IPS DF 19.7 (cell line): Measurements from ENCODE around the gene CCND1.

Source experiments
- DNase-seq: peaks from one replicate; pipeline ENCODE4 v3.0.0-alpha.2; 2013; ENCODE audit warnings: low read depth, low spot score

The CCND1 gene

DNA sequence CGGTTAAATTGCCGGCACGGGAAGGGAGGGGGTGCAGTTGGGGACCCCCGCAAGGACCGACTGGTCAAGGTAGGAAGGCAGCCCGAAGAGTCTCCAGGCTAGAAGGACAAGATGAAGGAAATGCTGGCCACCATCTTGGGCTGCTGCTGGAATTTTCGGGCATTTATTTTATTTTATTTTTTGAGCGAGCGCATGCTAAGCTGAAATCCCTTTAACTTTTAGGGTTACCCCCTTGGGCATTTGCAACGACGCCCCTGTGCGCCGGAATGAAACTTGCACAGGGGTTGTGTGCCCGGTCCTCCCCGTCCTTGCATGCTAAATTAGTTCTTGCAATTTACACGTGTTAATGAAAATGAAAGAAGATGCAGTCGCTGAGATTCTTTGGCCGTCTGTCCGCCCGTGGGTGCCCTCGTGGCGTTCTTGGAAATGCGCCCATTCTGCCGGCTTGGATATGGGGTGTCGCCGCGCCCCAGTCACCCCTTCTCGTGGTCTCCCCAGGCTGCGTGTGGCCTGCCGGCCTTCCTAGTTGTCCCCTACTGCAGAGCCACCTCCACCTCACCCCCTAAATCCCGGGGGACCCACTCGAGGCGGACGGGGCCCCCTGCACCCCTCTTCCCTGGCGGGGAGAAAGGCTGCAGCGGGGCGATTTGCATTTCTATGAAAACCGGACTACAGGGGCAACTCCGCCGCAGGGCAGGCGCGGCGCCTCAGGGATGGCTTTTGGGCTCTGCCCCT lies 529 bp upstream of the CCND1 start:
- no peak for DNase-seq

DNA sequence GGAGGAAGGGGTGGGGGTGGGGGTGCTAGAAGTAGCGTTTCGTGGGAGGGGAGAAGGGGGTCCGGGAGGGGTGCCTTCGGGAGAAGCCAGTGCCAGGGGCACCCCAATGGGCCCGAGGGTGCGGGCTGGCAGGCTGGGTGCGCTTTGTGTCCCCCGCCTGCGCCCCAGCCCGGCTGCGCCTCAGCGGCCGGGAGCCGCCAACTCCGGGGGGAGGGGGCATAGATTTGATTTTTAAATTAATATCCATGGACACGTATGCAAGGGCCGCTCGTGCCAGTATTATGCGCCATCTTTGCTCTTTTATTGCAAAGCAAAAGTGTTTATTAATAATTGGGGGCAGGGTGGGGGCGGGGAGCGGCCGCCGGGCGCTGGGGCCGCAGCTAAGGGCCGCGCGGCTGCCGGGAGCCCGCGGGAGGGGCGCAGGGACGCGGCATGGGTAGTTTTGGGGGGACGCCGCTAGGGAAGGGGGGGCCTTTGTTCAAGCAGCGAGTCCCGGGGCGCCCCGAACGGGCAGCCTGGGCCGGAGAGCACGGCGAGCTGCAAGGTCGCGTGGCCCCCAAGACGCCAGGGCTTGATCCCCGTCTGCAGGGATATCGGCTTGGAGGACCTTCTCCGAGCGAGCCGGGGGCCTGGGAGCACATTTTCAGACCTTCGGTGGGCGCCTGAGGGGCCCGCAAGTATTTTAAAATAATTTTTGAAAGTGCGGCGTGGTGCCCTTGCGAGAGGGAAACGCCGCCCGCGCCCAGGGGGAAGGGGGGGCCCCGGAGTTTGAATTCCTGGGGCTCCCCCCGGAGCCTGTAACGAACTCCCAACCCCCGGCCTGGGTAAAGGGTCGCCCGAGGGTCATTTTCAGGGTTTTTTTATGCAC lies 959 bp downstream of the CCND1 start:
- no peak for DNase-seq

DNA sequence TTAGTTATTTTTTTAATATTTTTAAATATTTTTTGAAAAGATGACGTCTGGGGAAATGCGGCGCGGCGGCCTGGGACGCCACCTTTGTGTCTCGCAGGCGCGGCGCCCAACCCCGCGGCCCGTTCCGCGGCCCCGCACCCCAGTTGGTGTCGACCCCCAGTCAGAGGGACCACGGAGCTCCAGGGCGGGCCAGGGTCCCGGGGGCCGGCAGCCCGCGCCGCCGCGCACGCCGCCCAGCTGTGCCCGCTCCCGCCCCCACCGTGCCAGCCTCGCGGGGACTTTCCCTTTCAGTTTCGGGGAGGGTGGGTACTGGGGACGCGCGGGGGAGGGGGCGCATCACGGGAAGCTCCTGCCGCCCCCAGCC lies 1.6 kb downstream of the CCND1 start:
- no peak for DNase-seq

DNA sequence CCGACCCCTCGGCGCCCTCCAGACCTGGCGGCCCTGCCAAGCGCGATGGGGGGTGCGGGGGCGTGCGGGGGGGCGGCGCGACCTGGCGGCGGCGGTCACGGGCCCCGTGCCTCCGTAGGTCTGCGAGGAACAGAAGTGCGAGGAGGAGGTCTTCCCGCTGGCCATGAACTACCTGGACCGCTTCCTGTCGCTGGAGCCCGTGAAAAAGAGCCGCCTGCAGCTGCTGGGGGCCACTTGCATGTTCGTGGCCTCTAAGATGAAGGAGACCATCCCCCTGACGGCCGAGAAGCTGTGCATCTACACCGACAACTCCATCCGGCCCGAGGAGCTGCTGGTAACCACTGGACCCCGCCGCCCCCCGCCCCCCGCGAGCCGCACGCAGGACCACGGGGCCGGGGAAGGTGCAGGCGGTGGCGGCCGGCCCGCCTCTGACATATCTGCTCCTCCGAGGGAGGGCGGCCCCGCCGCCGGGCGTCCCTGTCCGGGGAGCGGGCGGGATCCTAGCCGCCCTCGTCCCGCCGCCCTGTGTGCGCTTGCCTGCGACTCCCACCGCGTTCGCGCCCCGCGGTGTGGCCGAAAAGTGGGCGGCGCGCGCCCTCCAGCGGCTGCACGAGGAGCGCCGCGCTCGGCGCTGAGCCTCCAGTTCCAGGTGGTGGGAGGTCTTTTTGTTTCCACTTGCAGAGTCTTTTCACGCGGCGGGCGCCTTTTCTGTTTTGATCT lies 2.1 kb downstream of the CCND1 start:
- DNase-seq: no peak

DNA sequence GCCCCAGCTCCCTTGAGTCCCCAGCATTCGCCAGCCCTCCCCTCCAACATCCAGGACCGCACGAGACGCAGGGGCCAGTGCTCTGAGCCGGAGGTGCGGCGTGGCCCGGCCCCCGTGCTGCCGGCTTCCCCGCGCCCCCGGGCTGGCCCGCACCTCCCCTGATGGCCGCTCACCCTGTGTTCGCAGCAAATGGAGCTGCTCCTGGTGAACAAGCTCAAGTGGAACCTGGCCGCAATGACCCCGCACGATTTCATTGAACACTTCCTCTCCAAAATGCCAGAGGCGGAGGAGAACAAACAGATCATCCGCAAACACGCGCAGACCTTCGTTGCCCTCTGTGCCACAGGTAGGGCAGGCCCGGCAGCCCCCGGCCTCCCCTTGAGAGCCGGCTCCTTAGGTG lies 2.7 kb downstream of the CCND1 start:
- no peak for DNase-seq

DNA sequence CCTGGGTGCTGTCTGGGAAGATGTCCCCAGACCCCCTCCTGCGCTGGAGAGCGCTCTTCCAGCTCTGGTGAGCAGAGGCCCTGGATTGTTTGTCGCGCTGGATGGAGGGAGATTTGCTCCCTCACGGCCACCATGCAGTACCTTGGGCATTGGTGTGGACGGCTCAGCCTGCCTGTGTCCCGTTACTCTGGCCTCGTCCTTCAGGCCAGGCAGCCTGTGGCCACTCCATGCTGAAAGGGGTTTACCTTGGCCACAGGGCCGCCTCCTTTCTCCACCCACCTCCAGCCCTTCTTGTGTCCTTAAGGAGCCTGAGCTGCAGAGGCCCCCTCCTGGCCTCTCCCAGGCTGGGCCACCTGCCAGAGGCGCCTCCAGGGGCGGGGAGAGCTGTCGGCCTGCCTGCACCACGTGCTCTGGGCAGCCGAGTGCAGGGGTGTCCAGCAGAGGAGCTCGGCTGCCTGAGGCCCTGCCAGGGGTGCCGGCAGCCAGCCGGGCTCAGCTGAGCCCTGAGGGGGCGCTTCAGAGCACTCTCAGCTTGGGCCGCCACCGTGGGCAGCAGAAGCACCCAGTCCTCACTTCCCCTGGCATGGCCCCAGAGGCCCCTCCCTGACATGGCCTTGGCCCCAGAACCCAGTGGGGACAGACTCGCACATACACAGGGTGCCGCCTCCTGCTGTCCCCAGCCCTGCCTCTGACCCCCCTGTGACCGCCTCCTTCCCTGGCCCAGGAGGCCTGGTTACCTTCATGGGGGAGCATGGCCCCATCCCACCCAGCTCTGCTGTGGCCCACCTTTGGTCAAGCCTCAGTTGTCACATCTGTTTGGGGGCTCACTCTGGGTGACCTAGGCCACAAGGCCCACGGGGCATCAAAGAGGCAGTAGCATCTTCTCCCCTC lies 3.4 kb downstream of the CCND1 start:
- no peak for DNase-seq

DNA sequence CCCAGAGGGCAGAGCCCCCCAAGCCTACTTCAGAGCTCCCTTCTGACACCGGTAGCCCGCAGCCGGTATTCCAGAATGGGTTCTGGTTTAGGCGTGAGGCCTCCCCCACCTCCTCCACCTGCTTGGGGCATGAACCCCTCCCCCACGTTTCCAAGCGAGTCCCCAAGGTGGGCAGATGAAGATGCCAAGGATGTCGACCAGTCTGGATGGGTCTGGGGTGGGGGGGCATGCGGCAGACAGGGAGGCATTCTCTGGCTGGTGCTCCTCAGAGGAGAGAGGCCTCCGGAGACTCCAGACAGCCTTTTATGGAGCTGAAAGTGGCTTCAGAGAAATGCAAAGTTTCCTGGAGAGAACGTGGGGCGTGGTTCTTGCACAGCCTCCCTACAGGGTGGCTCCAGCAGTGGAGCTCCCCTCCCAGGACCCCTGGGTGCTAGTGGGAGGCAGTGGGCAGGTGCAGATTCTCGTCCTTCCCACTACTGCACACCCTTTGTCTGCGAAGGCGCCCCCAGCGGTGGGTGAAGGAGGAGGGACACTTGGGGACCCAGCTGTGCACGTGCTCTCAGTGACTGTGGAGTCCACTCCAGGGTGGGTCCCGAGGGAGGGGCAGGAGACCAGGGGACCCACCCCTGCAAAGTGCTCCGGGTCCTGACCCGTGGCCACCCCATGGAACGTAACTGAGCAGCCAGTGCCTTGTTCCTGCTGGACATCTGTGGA lies 4.2 kb downstream of the CCND1 start:
- no peak for DNase-seq

DNA sequence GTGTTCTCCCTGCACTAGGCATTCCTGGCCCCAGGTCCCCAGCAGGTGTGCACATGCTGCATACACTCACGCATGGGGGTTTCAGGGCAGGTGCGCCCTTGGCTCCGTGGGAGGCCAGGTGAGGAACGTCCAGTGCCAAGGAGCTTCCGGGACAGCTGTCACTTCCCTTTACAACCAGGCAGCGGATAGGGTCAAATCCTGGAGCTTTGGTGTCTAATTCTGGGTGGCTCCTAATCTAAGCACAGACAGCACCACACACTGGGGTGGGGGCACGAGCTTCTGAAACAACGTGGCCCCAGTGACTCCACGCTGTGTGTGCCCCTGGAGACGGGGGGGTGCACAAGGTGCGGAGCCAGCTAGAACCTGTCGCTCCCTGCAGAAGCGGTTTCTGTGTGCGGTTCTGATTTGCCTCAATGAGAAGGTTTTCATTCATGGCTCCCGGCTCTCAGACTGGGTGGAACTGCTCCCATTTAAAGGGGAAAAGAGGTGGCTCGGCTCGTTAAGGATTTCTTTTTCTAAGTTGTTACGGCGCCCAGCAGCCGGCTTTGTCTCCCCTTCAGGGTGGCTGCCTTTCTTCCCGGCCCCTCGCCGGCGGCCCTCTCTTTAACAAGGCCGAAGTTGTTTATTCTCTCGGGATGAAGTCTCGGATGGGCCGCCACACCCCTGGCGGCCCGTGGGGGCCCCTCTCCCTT lies 5.0 kb downstream of the CCND1 start:
- DNase-seq: no peak

DNA sequence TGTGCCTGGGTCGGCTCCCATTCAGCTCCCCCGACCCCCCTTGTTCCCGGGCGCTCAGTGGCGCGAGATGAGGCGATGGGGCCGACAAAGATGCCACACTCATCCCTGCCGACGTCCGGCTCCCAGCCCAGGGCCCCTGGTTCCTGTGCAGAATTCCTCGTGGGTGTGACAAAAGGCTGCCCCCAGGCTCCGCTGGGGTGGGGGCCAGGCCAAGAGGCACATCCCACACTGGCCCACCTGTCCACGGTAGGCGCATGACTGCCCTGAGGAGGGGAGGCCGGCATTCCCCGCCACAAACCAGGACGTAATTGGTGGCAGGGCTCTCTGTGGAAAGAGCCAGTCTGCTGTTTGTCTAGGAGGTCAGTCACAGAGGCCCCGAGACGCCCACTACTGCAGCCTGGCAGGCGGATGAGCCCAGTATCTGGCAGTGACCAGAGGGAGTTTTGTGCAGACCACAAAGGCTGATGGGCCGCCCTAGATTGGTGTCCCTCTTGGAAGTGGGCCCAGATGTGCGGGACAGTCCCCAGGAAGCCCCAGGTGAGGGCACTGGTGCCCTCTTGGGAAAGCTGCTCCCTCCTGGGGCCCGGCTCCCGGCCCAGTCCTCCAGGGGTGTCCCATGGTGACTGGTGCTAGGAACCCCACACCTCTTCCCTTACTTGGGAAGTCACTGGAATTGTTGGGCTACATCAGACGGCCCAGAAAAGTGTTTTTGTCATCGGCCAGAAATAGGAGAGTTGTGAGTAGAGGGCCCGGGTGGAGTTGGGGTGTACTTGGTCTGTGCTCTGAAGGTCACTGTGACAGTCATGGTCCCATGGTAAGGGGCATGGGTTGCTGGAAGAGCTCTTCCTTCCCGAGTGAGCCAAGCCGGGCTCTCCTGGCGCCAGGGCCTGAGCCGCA lies 5.8 kb downstream of the CCND1 start:
- no peak for DNase-seq

DNA sequence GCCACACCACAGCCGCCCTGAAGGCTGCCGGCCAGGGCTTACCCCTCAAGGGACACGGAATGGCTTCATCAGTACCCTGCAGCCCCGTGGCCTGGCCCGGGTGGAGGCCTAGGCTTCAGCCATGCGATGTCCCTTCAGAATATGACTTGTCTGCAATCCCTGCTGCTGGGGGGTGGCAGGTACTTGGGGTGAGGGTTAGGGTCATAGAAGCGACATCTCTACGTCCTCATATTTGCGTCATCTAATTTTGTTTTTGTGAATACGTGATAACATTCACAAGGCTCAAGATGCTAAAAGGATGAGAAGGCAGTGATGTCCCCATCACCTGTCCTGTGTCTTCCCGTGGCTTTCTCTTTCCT lies 6.4 kb downstream of the CCND1 start:
- no peak for DNase-seq

DNA sequence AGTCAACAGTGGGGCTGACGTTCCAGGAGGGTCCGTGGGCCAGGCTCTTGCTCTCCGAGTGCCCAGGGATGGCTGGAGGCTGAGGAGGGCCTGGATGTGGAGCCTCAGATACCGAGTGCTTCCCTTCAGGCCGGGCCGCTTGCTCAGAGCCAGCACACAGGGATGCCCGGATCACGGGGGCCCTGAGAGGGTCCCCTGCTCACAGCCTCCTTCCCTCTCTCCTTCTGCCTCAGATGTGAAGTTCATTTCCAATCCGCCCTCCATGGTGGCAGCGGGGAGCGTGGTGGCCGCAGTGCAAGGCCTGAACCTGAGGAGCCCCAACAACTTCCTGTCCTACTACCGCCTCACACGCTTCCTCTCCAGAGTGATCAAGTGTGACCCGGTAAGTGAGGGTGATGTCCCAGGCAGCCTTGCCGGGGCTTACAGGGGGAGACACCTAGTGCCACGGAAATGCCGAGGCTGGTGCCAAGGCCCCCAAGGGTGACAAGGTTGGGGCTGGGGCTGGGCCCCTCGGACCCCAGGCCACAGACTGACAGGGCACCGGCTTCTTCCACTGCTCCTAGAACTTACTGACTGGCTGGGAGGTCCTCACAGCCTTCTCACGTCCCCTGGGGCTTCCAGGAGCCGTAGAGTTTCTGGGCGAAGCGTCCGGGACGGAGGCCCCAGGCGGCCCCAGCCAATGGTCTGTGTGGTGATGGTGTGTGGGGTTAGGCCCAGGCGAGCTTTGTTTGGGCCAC lies 7.0 kb downstream of the CCND1 start:
- no peak for DNase-seq

DNA sequence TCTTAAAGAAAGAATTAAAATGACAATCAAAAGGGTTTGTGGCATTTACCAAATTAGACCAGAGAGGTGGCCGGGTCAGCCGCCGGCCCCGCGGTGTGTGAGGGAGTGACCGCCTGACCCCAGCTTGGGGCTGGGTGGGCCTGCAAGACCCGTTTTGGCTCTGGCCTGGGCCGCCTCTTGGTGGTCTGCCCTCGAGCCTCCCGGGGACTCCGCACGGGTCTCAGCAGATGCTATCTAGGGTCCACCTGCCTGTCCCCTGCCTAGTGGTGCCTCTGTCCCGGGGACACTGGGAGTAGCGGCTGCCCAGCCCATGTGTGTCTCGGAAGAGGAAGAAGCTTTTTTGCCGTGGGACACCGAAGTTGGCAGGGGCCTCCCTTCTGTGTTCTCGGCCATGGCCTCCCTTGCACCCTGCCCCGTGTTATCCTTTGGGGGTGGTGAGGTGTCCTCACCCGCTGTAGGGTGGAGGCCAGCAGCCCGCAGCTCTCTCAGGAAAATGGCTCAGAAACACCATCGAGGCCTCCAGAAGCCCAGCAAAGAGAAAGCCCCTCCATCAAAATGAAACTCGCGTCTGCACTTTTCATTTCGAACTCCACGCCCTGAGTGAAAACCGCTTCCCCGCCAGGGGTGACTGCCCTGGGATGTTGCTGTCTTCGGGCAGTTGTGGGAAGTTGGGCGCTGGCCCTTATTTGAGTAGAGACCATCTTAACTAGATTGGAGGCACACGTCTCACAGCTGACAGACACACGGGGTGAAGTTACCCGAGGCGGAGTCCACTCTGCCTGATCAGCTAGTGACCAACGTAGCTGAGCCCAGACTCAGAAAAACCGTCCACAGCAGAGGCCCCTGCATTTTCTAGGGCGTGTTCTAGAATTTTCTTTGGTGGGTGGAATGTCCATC lies 8.0 kb downstream of the CCND1 start:
- DNase-seq: no peak

DNA sequence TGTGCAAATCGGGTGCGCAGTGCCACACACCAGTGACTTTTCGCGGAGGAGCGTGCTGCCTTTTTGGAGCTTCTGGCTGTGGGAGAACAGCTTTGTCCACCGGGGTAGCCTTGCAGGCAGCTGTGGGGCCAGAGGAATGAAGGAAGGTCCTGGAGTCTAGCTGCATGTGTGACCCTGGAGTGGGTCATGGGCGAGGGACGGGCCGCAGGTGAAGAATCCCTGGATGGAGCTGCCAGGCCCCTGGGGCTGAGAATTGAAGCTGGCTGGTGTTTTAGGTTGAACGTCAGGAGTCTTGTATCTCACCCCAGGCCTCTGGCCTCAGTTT lies 8.6 kb downstream of the CCND1 start:
- no peak for DNase-seq

DNA sequence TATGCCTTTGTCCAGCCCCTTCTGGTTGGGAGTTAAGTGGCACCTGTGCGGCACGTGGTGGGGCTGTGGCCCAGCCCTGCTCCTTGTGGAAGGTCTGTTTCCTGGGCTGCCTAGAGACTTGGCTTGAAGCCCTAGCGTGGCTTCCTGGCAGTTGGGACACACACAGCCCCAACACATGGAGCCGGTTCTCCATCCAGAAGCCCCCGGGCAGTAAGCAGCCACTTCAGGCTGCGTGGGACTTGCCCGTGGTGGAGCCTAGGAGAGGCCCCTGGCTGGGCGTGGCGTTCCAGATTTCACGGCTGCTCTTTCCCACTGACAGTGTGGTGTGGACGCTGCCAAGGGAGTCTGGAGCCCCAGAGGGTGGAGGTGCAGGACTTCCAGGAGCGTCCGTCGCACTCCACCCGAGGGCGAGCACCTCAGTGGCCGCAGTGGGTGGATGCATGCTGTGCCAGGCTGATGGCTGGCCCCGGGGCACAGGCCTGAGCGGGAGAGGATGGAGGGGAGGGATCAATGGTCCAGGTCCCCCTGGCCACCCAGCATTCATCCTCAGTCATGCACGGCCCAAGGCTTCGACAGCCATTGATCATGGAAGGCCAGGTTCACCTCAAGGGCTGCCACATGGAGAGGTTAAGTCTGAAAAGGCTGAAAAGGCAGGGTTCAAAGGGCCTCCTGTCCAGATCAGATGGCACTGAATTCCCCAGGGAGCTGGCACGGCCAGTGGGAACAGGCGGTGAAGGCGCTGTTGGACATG lies 9.3 kb downstream of the CCND1 start:
- no peak for DNase-seq

DNA sequence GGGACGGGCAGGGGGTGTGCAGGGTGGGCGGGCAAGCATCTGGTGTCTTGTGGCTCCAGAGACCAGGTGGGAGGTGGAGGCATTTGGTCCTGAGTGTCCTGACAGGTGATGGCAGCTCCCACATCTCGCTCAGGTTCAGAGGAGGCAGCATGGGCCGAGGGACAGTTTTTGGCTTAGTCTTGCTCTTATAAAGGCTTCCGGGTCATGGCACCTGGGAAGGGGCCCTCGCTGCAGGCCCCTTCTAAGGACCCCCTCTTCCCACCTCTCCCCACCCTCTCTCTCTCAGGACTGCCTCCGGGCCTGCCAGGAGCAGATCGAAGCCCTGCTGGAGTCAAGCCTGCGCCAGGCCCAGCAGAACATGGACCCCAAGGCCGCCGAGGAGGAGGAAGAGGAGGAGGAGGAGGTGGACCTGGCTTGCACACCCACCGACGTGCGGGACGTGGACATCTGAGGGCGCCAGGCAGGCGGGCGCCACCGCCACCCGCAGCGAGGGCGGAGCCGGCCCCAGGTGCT lies 9.9 kb downstream of the CCND1 start:
- no peak for DNase-seq

DNA sequence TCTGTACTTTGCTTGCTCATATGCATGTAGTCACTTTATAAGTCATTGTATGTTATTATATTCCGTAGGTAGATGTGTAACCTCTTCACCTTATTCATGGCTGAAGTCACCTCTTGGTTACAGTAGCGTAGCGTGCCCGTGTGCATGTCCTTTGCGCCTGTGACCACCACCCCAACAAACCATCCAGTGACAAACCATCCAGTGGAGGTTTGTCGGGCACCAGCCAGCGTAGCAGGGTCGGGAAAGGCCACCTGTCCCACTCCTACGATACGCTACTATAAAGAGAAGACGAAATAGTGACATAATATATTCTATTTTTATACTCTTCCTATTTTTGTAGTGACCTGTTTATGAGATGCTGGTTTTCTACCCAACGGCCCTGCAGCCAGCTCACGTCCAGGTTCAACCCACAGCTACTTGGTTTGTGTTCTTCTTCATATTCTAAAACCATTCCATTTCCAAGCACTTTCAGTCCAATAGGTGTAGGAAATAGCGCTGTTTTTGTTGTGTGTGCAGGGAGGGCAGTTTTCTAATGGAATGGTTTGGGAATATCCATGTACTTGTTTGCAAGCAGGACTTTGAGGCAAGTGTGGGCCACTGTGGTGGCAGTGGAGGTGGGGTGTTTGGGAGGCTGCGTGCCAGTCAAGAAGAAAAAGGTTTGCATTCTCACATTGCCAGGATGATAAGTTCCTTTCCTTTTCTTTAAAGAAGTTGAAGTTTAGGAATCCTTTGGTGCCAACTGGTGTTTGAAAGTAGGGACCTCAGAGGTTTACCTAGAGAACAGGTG lies 11.1 kb downstream of the CCND1 start:
- DNase-seq: no peak
